GM23248 (cell line): Measurements from ENCODE around the gene P2RX3.

Experiments used
- EZH2 ChIP-seq: fragments of 200-600 bp; sonication (generic); IDR thresholded peaks from 2 replicates; pipeline ENCODE4 v1.6.1; 2018; ENCODE audit warnings: antibody characterized with exemption, mild to moderate bottlenecking; ENCODE audit not compliant: insufficient read depth, poor library complexity, severe bottlenecking
- EZH2phosphoT487 ChIP-seq: fragments of 200-600 bp; sonication (generic); IDR thresholded peaks from 2 replicates; pipeline ENCODE4 v1.6.1; 2018; ENCODE audit warnings: antibody characterized with exemption, moderate library complexity, mild to moderate bottlenecking, low read depth; ENCODE audit not compliant: insufficient read depth

GRCh38 chr11:57358991-57359390 lies 20.8 kb downstream of the P2RX3 start:
- TF ChIP-seq EZH2 (no peak), EZH2phosphoT487 (no peak)
